ENCODE measurements around the gene LY6G6C.

- no peak for TF ChIP-seq YY1 (IDR thresholded peaks at IDR 0.05; ENCODE audit: insufficient read depth, insufficient read length)
- no peak for TF ChIP-seq SUZ12 (IDR thresholded peaks at IDR 0.05; ENCODE audit: extremely low read depth, insufficient read depth, insufficient read length)
Observed at GRCh38 chr6:31706599-31706998, 14.9 kb downstream of the LY6G6C start, which contains the start of gene LY6G6F.
